H9 (cell line): ENCODE results near the gene CCDC93. TPM values are rescaled to one million over a fixed set of nuclear protein-coding genes. Genes with fewer than 3 reads are reported as not detected.
A peak's percentile ranks its signal among the peaks of the same experiment; 100 is the strongest.

ENCODE experiments used
- DNase-seq: peaks from one replicate; pipeline ENCODE4 v3.0.0-alpha.2; 2017
- H2AFZ ChIP-seq: one replicate; pipeline ENCODE4 v1.6.1; 2013; ENCODE audit warnings: mild to moderate bottlenecking, low read length, control low read depth, moderate library complexity
- H2AK5ac ChIP-seq: 2 replicates; pipeline ENCODE4 v1.6.1; 2013; ENCODE audit warnings: low read length, control low read depth, mixed read lengths; ENCODE audit not compliant: insufficient read length
- H2BK120ac ChIP-seq: one replicate; pipeline ENCODE4 v1.6.1; 2013; ENCODE audit warnings: low read depth, mild to moderate bottlenecking, low read length, control low read depth, inconsistent platforms; ENCODE audit not compliant: poor library complexity, severe bottlenecking
- H2BK12ac ChIP-seq: 2 replicates; pipeline ENCODE4 v1.6.1; 2013; ENCODE audit warnings: low read length, control low read depth, mixed read lengths, low read depth; ENCODE audit not compliant: insufficient read length
- H2BK15ac ChIP-seq: 2 replicates; pipeline ENCODE4 v1.6.1; 2013; ENCODE audit warnings: low read depth, low read length, control low read depth
- H2BK20ac ChIP-seq: one replicate; pipeline ENCODE4 v1.6.1; 2013; ENCODE audit warnings: low read depth, mild to moderate bottlenecking, low read length, control low read depth, inconsistent platforms; ENCODE audit not compliant: poor library complexity, severe bottlenecking
- H2BK5ac ChIP-seq: 2 replicates; pipeline ENCODE4 v1.6.1; 2013; ENCODE audit warnings: low read length, control low read depth, mixed read lengths; ENCODE audit not compliant: insufficient read length
- H3K14ac ChIP-seq: 2 replicates; pipeline ENCODE4 v1.6.1; 2013; ENCODE audit warnings: low read length, control low read depth; ENCODE audit not compliant: insufficient read depth
- H3K18ac ChIP-seq: 2 replicates; pipeline ENCODE4 v1.6.1; 2013; ENCODE audit warnings: low read depth, mild to moderate bottlenecking, mixed read lengths, low read length, control low read depth; ENCODE audit not compliant: insufficient read length
- H3K23ac ChIP-seq: 2 replicates; pipeline ENCODE4 v1.6.1; 2013; ENCODE audit warnings: low read length, control low read depth, mixed read lengths, low read depth; ENCODE audit not compliant: insufficient read length
- H3K23me2 ChIP-seq: 2 replicates; pipeline ENCODE4 v1.6.1; 2013; ENCODE audit warnings: low read depth, mild to moderate bottlenecking, mixed read lengths, low read length, control low read depth; ENCODE audit not compliant: insufficient read length, poor library complexity, severe bottlenecking
- H3K27ac ChIP-seq: 2 replicates; pipeline ENCODE4 v1.5.1; 2013; ENCODE audit warnings: low read length, control low read depth, mixed read lengths, low read depth; ENCODE audit not compliant: insufficient read length
- H3K27me3 ChIP-seq: 2 replicates; pipeline ENCODE4 v1.6.1; 2013; ENCODE audit warnings: low read length, control low read depth, inconsistent platforms; ENCODE audit not compliant: insufficient read depth
- H3K4ac ChIP-seq: 2 replicates; pipeline ENCODE4 v1.6.1; 2013; ENCODE audit warnings: low read depth, mild to moderate bottlenecking, control low read depth, inconsistent platforms, low read length, moderate library complexity
- H3K4me1 ChIP-seq: 2 replicates; pipeline ENCODE4 v1.6.1; 2013; ENCODE audit warnings: low read length, control low read depth, inconsistent platforms; ENCODE audit not compliant: insufficient read depth
- H3K4me2 ChIP-seq: 2 replicates; pipeline ENCODE4 v1.6.1; 2013; ENCODE audit warnings: low read length, control low read depth, mixed read lengths; ENCODE audit not compliant: insufficient read length, insufficient read depth
- H3K56ac ChIP-seq: 2 replicates; pipeline ENCODE4 v1.6.1; 2013; ENCODE audit warnings: low read depth, mild to moderate bottlenecking, mixed read lengths, low read length, control low read depth; ENCODE audit not compliant: insufficient read length
- H3K79me1 ChIP-seq: 2 replicates; pipeline ENCODE4 v1.6.1; 2013; ENCODE audit warnings: low read depth, mild to moderate bottlenecking, moderate library complexity, low read length, control low read depth, inconsistent platforms; ENCODE audit not compliant: insufficient read depth, poor library complexity, severe bottlenecking
- H3K79me2 ChIP-seq: 2 replicates; pipeline ENCODE4 v1.6.1; 2013; ENCODE audit warnings: low read length, control low read depth, inconsistent platforms; ENCODE audit not compliant: insufficient read depth
- H3K9ac ChIP-seq: 2 replicates; pipeline ENCODE4 v1.6.1; 2013; ENCODE audit warnings: low read length, control low read depth, mixed read lengths; ENCODE audit not compliant: insufficient read length; ENCODE audit errors: extremely low read depth
- H3K9me3 ChIP-seq: one replicate; pipeline ENCODE4 v1.6.1; 2013; ENCODE audit warnings: low read depth, low read length, inconsistent platforms; ENCODE audit not compliant: control insufficient read depth
- H3T11ph ChIP-seq: one replicate; pipeline ENCODE4 v1.6.1; 2013; ENCODE audit warnings: mild to moderate bottlenecking, low read length, control low read depth, inconsistent platforms
- H4K20me1 ChIP-seq: one replicate; pipeline ENCODE4 v1.6.1; 2013; ENCODE audit not compliant: control insufficient read depth, insufficient read length, insufficient read depth
- H4K5ac ChIP-seq: 2 replicates; pipeline ENCODE4 v1.6.1; 2013; ENCODE audit warnings: low read depth, mild to moderate bottlenecking, mixed read lengths, low read length, control low read depth; ENCODE audit not compliant: insufficient read length
- H4K8ac ChIP-seq: replicated peaks from 2 replicates; pipeline ENCODE4 v1.6.1; 2013; ENCODE audit warnings: low read length, control low read depth, mixed read lengths, low read depth; ENCODE audit not compliant: insufficient read length
- H4K91ac ChIP-seq: 2 replicates; pipeline ENCODE4 v1.6.1; 2013; ENCODE audit warnings: low read depth, mild to moderate bottlenecking, moderate library complexity, mixed read lengths, low read length, control low read depth; ENCODE audit not compliant: insufficient read length
- H3K27ac Mint-ChIP-seq, 3 experiments: 2 replicates in 2 of 3; 3 replicates in 1 of 3; pipeline ENCODE4 v1.8.0; 2020 to 2021; ENCODE audit warnings: mixed read lengths in 3 of 3, mild to moderate bottlenecking in 1 of 3, moderate library complexity in 1 of 3
- H3K27me3 Mint-ChIP-seq: 2 replicates; pipeline ENCODE4 v1.8.0; 2021; ENCODE audit warnings: low read depth, mild to moderate bottlenecking, moderate library complexity, mixed read lengths
- H3K36me3 Mint-ChIP-seq, 3 experiments: 2 replicates in 2 of 3; 3 replicates in 1 of 3; pipeline ENCODE4 v1.8.0; 2020 to 2021; ENCODE audit warnings: low read depth in 3 of 3, mixed read lengths in 3 of 3; ENCODE audit not compliant: insufficient read depth in 1 of 3
- H3K4me1 Mint-ChIP-seq, 2 experiments: 2 replicates each; pipeline ENCODE4 v1.8.0; 2020; ENCODE audit warnings: mixed read lengths in 2 of 2
- H3K4me3 Mint-ChIP-seq, 2 experiments: 2 replicates in 1 of 2; 3 replicates in 1 of 2; pipeline ENCODE4 v1.8.0; 2020 to 2021; ENCODE audit warnings: mild to moderate bottlenecking in 2 of 2, mixed read lengths in 2 of 2, moderate library complexity in 1 of 2
- H3K9me3 Mint-ChIP-seq, 2 experiments: 2 replicates in 1 of 2; 3 replicates in 1 of 2; pipeline ENCODE4 v1.8.0; 2020; ENCODE audit warnings: mild to moderate bottlenecking in 2 of 2, mixed read lengths in 2 of 2, moderate library complexity in 1 of 2
- WGBS: extraction: QIAGEN DNeasy Blood & Tissue Kit; methylation state at CpG from one replicate; pipeline ENCODE4 v1.1.7; 2013; ENCODE audit warnings: missing lambda C conversion rate, low lambda C conversion rate, mixed read lengths; ENCODE audit not compliant: insufficient read length; ENCODE audit errors: extremely low coverage; 5-methylcytosine and 5-hydroxymethylcytosine counted together
- total RNA-seq: library from RNA; stranded (reverse); gene quantifications from 2 replicates; pipeline ENCODE4 v1.2.1, GENCODE V29; 2021
- TF ChIP-seq, protein P1 (sequence below): fragments of 200-600 bp; sonication (generic); conservative IDR thresholded peaks from 3 replicates; pipeline ENCODE4 v1.8.0; 2021; ENCODE audit warnings: antibody characterized with exemption, mild to moderate bottlenecking

CCDC93 gene
- total RNA-seq, 1 experiment from 2014 or later: 16.4 TPM

DNA sequence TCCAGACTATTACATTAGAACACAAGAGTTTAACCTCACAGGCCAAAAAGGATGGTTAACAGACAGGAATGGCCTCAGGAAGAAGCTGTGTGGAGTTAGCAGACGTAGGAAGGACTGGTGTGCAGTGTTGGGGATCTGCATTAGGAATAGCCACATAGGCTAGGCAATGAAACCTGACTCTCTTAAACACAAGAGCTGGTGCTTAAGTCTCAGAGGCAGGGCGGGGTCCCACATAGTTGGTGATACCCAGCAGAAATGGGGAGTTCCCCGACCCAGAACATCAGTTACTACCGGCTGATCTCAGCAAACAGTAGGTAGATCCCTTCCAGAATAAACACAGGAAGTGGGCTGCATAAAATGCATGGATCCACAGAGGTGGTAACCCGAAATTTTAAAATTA lies 64.1 kb downstream of the CCDC93 start:
- Histone ChIP-seq H3K27ac (no peak overlapping the region), H3K23ac (no peak overlapping the region), H3K4me1 (no peaks in the 10 kb centered on the region), H2BK20ac (no peak overlapping the region), H3T11ph (no peak overlapping the region), H3K14ac (no peak overlapping the region), H3K27me3 (no peaks in the 10 kb centered on the region), H3K9ac (no peak overlapping the region), H2BK5ac (no peak overlapping the region), H2BK12ac (no peak overlapping the region), H2BK15ac (no peak overlapping the region), H3K18ac (no peak overlapping the region), H2BK120ac (no peak overlapping the region), H3K23me2 (no peaks in the 10 kb centered on the region), H4K5ac (no peak overlapping the region), H3K79me2 (no peaks in the 10 kb centered on the region), H4K20me1 (no peaks in the 10 kb centered on the region), H2AK5ac (no peak overlapping the region), H3K56ac (no peak overlapping the region), H3K4me2 (no peak overlapping the region), H3K9me3 (no peaks in the 10 kb centered on the region), H2AFZ (no peak overlapping the region), H3K4ac (no peak overlapping the region), H4K91ac (no peak overlapping the region), H3K79me1 (no peaks in the 10 kb centered on the region), H4K8ac (no peak overlapping the region)
- no peaks in the 10 kb centered on the region for H3K9me3 Mint-ChIP-seq
- H3K27ac Mint-ChIP-seq: peak overlapping the region in 1 of 3 experiments; percentile 74; a peak in 1 of 7 replicates
- H3K27me3 Mint-ChIP-seq: no peaks in the 10 kb centered on the region
- TF ChIP-seq, protein P1, sequence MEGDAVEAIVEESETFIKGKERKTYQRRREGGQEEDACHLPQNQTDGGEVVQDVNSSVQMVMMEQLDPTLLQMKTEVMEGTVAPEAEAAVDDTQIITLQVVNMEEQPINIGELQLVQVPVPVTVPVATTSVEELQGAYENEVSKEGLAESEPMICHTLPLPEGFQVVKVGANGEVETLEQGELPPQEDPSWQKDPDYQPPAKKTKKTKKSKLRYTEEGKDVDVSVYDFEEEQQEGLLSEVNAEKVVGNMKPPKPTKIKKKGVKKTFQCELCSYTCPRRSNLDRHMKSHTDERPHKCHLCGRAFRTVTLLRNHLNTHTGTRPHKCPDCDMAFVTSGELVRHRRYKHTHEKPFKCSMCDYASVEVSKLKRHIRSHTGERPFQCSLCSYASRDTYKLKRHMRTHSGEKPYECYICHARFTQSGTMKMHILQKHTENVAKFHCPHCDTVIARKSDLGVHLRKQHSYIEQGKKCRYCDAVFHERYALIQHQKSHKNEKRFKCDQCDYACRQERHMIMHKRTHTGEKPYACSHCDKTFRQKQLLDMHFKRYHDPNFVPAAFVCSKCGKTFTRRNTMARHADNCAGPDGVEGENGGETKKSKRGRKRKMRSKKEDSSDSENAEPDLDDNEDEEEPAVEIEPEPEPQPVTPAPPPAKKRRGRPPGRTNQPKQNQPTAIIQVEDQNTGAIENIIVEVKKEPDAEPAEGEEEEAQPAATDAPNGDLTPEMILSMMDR: no peak
- DNase-seq: no peak
- H3K4me3 Mint-ChIP-seq: no peak overlapping the region
- H3K36me3 Mint-ChIP-seq: peaks cover 8 to 58% (median 38%) of the 10 kb centered on the region in 3 experiments; a peak in 6 of 7 replicates
- H3K4me1 Mint-ChIP-seq: peaks cover 3% of the 10 kb centered on the region in 2 experiments; a peak in 1 of 4 replicates
- no CpG with 5 or more reads among the region's 5 CpGs for WGBS
